Liver (tissue), 9 donors: ENCODE data around the gene ERC1. TPM values are rescaled to one million over a fixed set of nuclear protein-coding genes. Genes with fewer than 3 reads are reported as not detected.

Source experiments
- DNase-seq: peaks from one replicate; pipeline ENCODE4 v3.0.0-alpha.2; 2017; ENCODE audit warnings: low spot score
- H3K27ac ChIP-seq, 2 donors: one replicate each; pipeline ENCODE4 v1.7.0; 2013; ENCODE audit warnings: inconsistent platforms in 2 of 2, low read length in 2 of 2, control low read depth in 1 of 2, low read depth in 1 of 2, mild to moderate bottlenecking in 1 of 2
- H3K27me3 ChIP-seq, 4 donors: one replicate each; pipeline versions ENCODE4 v1.6.1 to v1.7.0; 2013; ENCODE audit warnings: low read length in 3 of 4, inconsistent platforms in 1 of 4, mild to moderate bottlenecking in 1 of 4, moderate library complexity in 1 of 4; ENCODE audit not compliant: control insufficient read depth in 4 of 4, insufficient read depth in 4 of 4
- H3K36me3 ChIP-seq, 4 donors: one replicate each; pipeline versions ENCODE4 v1.6.1 to v1.7.0; 2013; ENCODE audit warnings: low read length in 3 of 4, mild to moderate bottlenecking in 3 of 4, low read depth in 1 of 4, moderate library complexity in 1 of 4; ENCODE audit not compliant: control insufficient read depth in 4 of 4, insufficient read depth in 3 of 4
- H3K4me1 ChIP-seq, 4 donors: one replicate each; pipeline versions ENCODE4 v1.6.1 to v1.7.0; 2013; ENCODE audit warnings: low read length in 3 of 4, mild to moderate bottlenecking in 3 of 4, moderate library complexity in 1 of 4; ENCODE audit not compliant: control insufficient read depth in 4 of 4, insufficient read depth in 4 of 4
- H3K4me3 ChIP-seq, 3 donors: one replicate each; pipeline versions ENCODE4 v1.6.1 to v1.7.0; 2013; ENCODE audit warnings: low read length in 3 of 3, control low read depth in 1 of 3, low read depth in 1 of 3, mild to moderate bottlenecking in 1 of 3
- H3K9ac ChIP-seq, 2 donors: one replicate each; pipeline ENCODE4 v1.7.0; 2013; ENCODE audit warnings: low read length in 2 of 2, mild to moderate bottlenecking in 2 of 2, moderate library complexity in 2 of 2, control low read depth in 1 of 2, low read depth in 1 of 2
- H3K9me3 ChIP-seq, 4 donors: one replicate each; pipeline versions ENCODE4 v1.6.1 to v1.7.0; 2013; ENCODE audit warnings: low read length in 3 of 4; ENCODE audit not compliant: control insufficient read depth in 4 of 4
- ATF3 ChIP-seq: IDR thresholded peaks from 2 replicates; pipeline ENCODE4 v1.6.1; 2016; ENCODE audit warnings: antibody characterized with exemption
- EGR1 ChIP-seq, 2 donors: IDR thresholded peaks; 2 replicates each; pipeline ENCODE4 v1.6.1; 2016 to 2018; ENCODE audit warnings: antibody characterized with exemption in 2 of 2, low read depth in 2 of 2
- FOXA2 ChIP-seq: IDR thresholded peaks from 2 replicates; pipeline ENCODE4 v1.6.1; 2016; ENCODE audit warnings: antibody characterized with exemption
- GABPA ChIP-seq, 2 donors: IDR thresholded peaks in 1 of 2; conservative IDR thresholded peaks in 1 of 2; 2 replicates each; pipeline ENCODE4 v1.6.1; 2016; ENCODE audit warnings: antibody characterized with exemption in 2 of 2, mild to moderate bottlenecking in 1 of 2, moderate library complexity in 1 of 2
- HNF4A ChIP-seq, 2 donors: conservative IDR thresholded peaks; 2 replicates each; pipeline ENCODE4 v1.6.1; 2016; ENCODE audit warnings: antibody characterized with exemption in 2 of 2, mild to moderate bottlenecking in 2 of 2
- JUND ChIP-seq, 2 donors: IDR thresholded peaks; 2 replicates each; pipeline ENCODE4 v1.6.1; 2016; ENCODE audit warnings: antibody characterized with exemption in 2 of 2
- NR2F2 ChIP-seq: IDR thresholded peaks from 2 replicates; pipeline ENCODE4 v1.6.1; 2016; ENCODE audit warnings: antibody characterized with exemption
- RAD21 ChIP-seq, 2 donors: IDR thresholded peaks; 2 replicates each; pipeline ENCODE4 v1.6.1; 2016; ENCODE audit warnings: antibody characterized with exemption in 2 of 2, mild to moderate bottlenecking in 2 of 2
- RXRA ChIP-seq, 2 donors: IDR thresholded peaks; 2 replicates each; pipeline ENCODE4 v1.6.1; 2017 to 2018; ENCODE audit warnings: antibody characterized with exemption in 2 of 2, mild to moderate bottlenecking in 1 of 2
- TAF1 ChIP-seq: conservative IDR thresholded peaks from 2 replicates; pipeline ENCODE4 v1.6.1; 2016; ENCODE audit warnings: antibody characterized with exemption, mild to moderate bottlenecking
- YY1 ChIP-seq: IDR thresholded peaks from 2 replicates; pipeline ENCODE4 v1.6.1; 2016; ENCODE audit warnings: antibody characterized with exemption, mild to moderate bottlenecking
- ZBTB33 ChIP-seq: IDR thresholded peaks from 2 replicates; pipeline ENCODE4 v1.6.1; 2016; ENCODE audit warnings: antibody characterized with exemption
- WGBS: extraction: QIAGEN DNeasy Blood & Tissue Kit; methylation state at CpG from one replicate; pipeline ENCODE4 v1.1.7; 2013; 5-methylcytosine and 5-hydroxymethylcytosine counted together
- polyA plus RNA-seq, 2 donors: library from polyadenylated mRNA; stranded (reverse) in 1 of 2; unstranded in 1 of 2; fragments of 200-250 nt in 1 of 2; fragments of >200 nt in 1 of 2; fragmentation: Nextera tagmentation in 1 of 2; extraction: Ambion mirVana in 1 of 2; gene quantifications; one replicate each; pipeline versions ENCODE4 v1.2.1 to v1.2.3, GENCODE V29; 2013 to 2015
- total RNA-seq, 2 donors: library from RNA; depleted of rRNA; stranded (reverse); fragments of >200 nt; gene quantifications; one replicate each; pipeline ENCODE4 v1.2.3, GENCODE V29; 2014
- TF ChIP-seq, protein P1 (sequence below): IDR thresholded peaks from 2 replicates; pipeline ENCODE4 v1.6.1; 2016; ENCODE audit warnings: antibody characterized with exemption
- TF ChIP-seq, protein P2 (sequence below): IDR thresholded peaks from 2 replicates; pipeline ENCODE4 v1.6.1; 2016; ENCODE audit warnings: antibody characterized with exemption, mild to moderate bottlenecking
- TF ChIP-seq, protein P3 (sequence below): fragments of 150-350 bp; IDR thresholded peaks from 2 replicates; pipeline ENCODE4 v1.5.1; 2017; ENCODE audit warnings: improper control_type of control experiment, low read depth, low read length; ENCODE audit not compliant: missing input control
- donor health status: healthy.
- donor health status: healthy.
- donor health status: healthy.
- donor health status: healthy.
- donor health status: healthy.

The ERC1 gene
- total and polyA plus RNA-seq, 4 donors, result 6.2 to 50.2 (median 10.3) TPM

- no peak overlapping the region for H3K4me3 ChIP-seq
- no peak overlapping the region for H3K9ac ChIP-seq
- H3K4me1 ChIP-seq, result peaks cover 4 to 22% (median 16%) of the 10 kb centered on the region in 4 donors
- TF ChIP-seq NR2F2 (no peak), YY1 (peak; percentile 51), RAD21 (IDR thresholded peaks at IDR 0.05) (peak in 1 of 2 donors; percentile 4), ATF3 (peak; percentile 11), RXRA (IDR thresholded peaks at IDR 0.05) (peak; percentile 48 to 61), HNF4A (conservative IDR thresholded peaks at IDR 0.05) (peak; percentile 20 to 33), ZBTB33 (no peak)
- TF ChIP-seq, protein P1, sequence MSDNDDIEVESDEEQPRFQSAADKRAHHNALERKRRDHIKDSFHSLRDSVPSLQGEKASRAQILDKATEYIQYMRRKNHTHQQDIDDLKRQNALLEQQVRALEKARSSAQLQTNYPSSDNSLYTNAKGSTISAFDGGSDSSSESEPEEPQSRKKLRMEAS, result peak; percentile 25
- 28% methylated on average over 6 of the region's 6 CpGs for WGBS
- peak overlapping the region in 1 of 2 donors; percentile 41 for H3K27ac ChIP-seq
- H3K27me3 ChIP-seq, result no peaks in the 10 kb centered on the region
- no peaks in the 10 kb centered on the region for H3K9me3 ChIP-seq
- DNase-seq, result no peak
- H3K36me3 ChIP-seq, result no peaks in the 10 kb centered on the region
Measured at GRCh38 chr12:1054117-1054870, 63.3 kb downstream of the ERC1 start.

- 96% methylated on average over 4 of the region's 4 CpGs for WGBS
- Histone ChIP-seq H3K36me3 (no peaks in the 10 kb centered on the region), H3K9ac (no peak overlapping the region), H3K4me3 (no peak overlapping the region), H3K9me3 (no peaks in the 10 kb centered on the region), H3K4me1 (peaks cover 4 to 19% (median 16%) of the 10 kb centered on the region in 4 donors), H3K27me3 (no peaks in the 10 kb centered on the region), H3K27ac (no peak overlapping the region)
- no peak for TF ChIP-seq YY1
- TF ChIP-seq TAF1, result no peak
- TF ChIP-seq, protein P2, sequence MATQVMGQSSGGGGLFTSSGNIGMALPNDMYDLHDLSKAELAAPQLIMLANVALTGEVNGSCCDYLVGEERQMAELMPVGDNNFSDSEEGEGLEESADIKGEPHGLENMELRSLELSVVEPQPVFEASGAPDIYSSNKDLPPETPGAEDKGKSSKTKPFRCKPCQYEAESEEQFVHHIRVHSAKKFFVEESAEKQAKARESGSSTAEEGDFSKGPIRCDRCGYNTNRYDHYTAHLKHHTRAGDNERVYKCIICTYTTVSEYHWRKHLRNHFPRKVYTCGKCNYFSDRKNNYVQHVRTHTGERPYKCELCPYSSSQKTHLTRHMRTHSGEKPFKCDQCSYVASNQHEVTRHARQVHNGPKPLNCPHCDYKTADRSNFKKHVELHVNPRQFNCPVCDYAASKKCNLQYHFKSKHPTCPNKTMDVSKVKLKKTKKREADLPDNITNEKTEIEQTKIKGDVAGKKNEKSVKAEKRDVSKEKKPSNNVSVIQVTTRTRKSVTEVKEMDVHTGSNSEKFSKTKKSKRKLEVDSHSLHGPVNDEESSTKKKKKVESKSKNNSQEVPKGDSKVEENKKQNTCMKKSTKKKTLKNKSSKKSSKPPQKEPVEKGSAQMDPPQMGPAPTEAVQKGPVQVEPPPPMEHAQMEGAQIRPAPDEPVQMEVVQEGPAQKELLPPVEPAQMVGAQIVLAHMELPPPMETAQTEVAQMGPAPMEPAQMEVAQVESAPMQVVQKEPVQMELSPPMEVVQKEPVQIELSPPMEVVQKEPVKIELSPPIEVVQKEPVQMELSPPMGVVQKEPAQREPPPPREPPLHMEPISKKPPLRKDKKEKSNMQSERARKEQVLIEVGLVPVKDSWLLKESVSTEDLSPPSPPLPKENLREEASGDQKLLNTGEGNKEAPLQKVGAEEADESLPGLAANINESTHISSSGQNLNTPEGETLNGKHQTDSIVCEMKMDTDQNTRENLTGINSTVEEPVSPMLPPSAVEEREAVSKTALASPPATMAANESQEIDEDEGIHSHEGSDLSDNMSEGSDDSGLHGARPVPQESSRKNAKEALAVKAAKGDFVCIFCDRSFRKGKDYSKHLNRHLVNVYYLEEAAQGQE, result no peak
- TF ChIP-seq RXRA (IDR thresholded peaks at IDR 0.05), result no peak
- no peak for DNase-seq
Measured at GRCh38 chr12:1056390-1056789, 65.4 kb downstream of the ERC1 start.

GRCh38 chr12:1058423-1058822 lies 67.4 kb downstream of the ERC1 start:
- Histone ChIP-seq H3K4me1 (peaks cover 4 to 18% (median 15%) of the 10 kb centered on the region in 4 donors), H3K27ac (no peak overlapping the region), H3K9me3 (no peaks in the 10 kb centered on the region), H3K4me3 (no peak overlapping the region), H3K36me3 (no peaks in the 10 kb centered on the region), H3K27me3 (no peaks in the 10 kb centered on the region), H3K9ac (no peak overlapping the region)
- WGBS, result 100% methylated on average over 2 of the region's 2 CpGs
- DNase-seq, result no peak
- TF ChIP-seq, protein P2, result no peak
- TF ChIP-seq EGR1 (IDR thresholded peaks at IDR 0.05; ENCODE audit: low read depth in 2 of 2) (no peak), NR2F2 (no peak), GABPA (IDR thresholded peaks at IDR 0.05 in 1 of 2, conservative IDR thresholded peaks at IDR 0.05 in 1 of 2) (no peak), JUND (IDR thresholded peaks at IDR 0.05) (no peak), FOXA2 (no peak), TAF1 (no peak)
- TF ChIP-seq, protein P3, sequence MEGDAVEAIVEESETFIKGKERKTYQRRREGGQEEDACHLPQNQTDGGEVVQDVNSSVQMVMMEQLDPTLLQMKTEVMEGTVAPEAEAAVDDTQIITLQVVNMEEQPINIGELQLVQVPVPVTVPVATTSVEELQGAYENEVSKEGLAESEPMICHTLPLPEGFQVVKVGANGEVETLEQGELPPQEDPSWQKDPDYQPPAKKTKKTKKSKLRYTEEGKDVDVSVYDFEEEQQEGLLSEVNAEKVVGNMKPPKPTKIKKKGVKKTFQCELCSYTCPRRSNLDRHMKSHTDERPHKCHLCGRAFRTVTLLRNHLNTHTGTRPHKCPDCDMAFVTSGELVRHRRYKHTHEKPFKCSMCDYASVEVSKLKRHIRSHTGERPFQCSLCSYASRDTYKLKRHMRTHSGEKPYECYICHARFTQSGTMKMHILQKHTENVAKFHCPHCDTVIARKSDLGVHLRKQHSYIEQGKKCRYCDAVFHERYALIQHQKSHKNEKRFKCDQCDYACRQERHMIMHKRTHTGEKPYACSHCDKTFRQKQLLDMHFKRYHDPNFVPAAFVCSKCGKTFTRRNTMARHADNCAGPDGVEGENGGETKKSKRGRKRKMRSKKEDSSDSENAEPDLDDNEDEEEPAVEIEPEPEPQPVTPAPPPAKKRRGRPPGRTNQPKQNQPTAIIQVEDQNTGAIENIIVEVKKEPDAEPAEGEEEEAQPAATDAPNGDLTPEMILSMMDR, result no peak
